Adrenal gland (tissue), 12 donors: ENCODE data around the gene TMEM252. TPM values are rescaled to one million over a fixed set of nuclear protein-coding genes. Genes with fewer than 3 reads are reported as not detected.

Source experiments
- DNase-seq, 7 donors: peaks; one replicate each; pipeline ENCODE4 v3.0.0-alpha.2; 2019 to 2020
- H3K27ac ChIP-seq, 5 donors: fragments of 200-600 bp; sonication (generic) in 4 of 5; 1 replicate in 3 of 5; 2 replicates in 2 of 5; pipeline versions ENCODE4 v1.5.1 to v1.8.0; 2016 to 2020; ENCODE audit warnings: mild to moderate bottlenecking in 1 of 5
- H3K27me3 ChIP-seq: fragments of 200-600 bp; 2 replicates; pipeline ENCODE4 v1.8.0; 2021
- H3K36me3 ChIP-seq, 2 donors: fragments of 200-600 bp; replicated peaks in 1 of 2; 1 replicate in 1 of 2; 2 replicates in 1 of 2; pipeline versions ENCODE4 v1.5.1 to v1.8.0; 2018 to 2022
- H3K4me1 ChIP-seq, 2 donors: fragments of 200-600 bp; replicated peaks in 1 of 2; 1 replicate in 1 of 2; 2 replicates in 1 of 2; pipeline versions ENCODE4 v1.5.1 to v1.8.0; 2018 to 2021
- H3K4me3 ChIP-seq, 4 donors: fragments of 200-600 bp; sonication (generic) in 3 of 4; one replicate each; pipeline ENCODE4 v1.5.1; 2016 to 2018
- H3K9me3 ChIP-seq, 3 donors: fragments of 200-600 bp; sonication (generic) in 1 of 3; replicated peaks in 1 of 3; 1 replicate in 2 of 3; 2 replicates in 1 of 3; pipeline versions ENCODE4 v1.5.1 to v1.8.0; 2016 to 2021
- POLR2A ChIP-seq, 2 donors: fragments of 450-650 bp; IDR thresholded peaks; one replicate each; pipeline ENCODE4 v1.6.1; 2017; ENCODE audit warnings: antibody characterized with exemption in 2 of 2, mild to moderate bottlenecking in 2 of 2, moderate library complexity in 1 of 2
- WGBS, 4 donors: extraction: QIAGEN DNeasy Blood & Tissue Kit in 2 of 4; methylation state at CpG; one replicate each; pipeline versions ENCODE4 v1.1.5 to v1.1.7; 2013 to 2017; 5-methylcytosine and 5-hydroxymethylcytosine counted together
- intact Hi-C, 2 donors: fragments of 100-400 bp; cut with DNase I; formaldehyde crosslinking; loops; one replicate each; pipeline versions ENCODE4 v1.14.1 to v1.15.0; 2022 to 2023
- polyA plus RNA-seq, 3 donors: library from polyadenylated mRNA; stranded (reverse); fragments of 200-250 nt in 2 of 3; fragments of 350-450 nt in 1 of 3; fragmentation: Illumina TruSeq in 1 of 3; extraction: RNeasy Lipid Tissue Mini Kit (QIAGEN cat#74804) in 1 of 3; gene quantifications; one replicate each; pipeline ENCODE4 v1.2.3, GENCODE V29; 2013 to 2014
- total RNA-seq, 9 donors: library from RNA; depleted of rRNA in 4 of 9; stranded (reverse); fragments of >200 nt in 4 of 9; fragments of 120-200 nt in 1 of 9; fragmentation: NEBNext Ultra II Directional in 1 of 9; extraction: Animal tissue kit (Norgen Biotek cat#: 25700) in 1 of 9; gene quantifications; one replicate each; pipeline versions ENCODE4 v1.1.0 to v1.2.4, GENCODE V29; 2013 to 2023
- TF ChIP-seq, protein P1 (sequence below), 6 experiments: fragments of 450-650 bp in 4 of 6; fragments of 200-600 bp in 2 of 6; sonication (generic) in 1 of 6; IDR thresholded peaks; 1 replicate in 5 of 6; 2 replicates in 1 of 6; pipeline versions ENCODE4 v1.5.1 to v1.8.0; 2016 to 2021; ENCODE audit warnings: antibody characterized with exemption in 6 of 6, mild to moderate bottlenecking in 2 of 6, moderate library complexity in 1 of 6
- donor health status: healthy with polysubstance abuse.
- donor health status: Bipolar disorder and iron deficiency.
- donor health status: DM: yes; HTN: yes; CAD: no.
- donor health status: DM: no; HTN: no; CAD: no.
- donor health status: DM: no; HTN: no; CAD: no.
- donor health status: DM: yes; HTN: yes; CAD: no.

TMEM252 gene
- total and polyA plus RNA-seq, 12 donors = not detected

DNA sequence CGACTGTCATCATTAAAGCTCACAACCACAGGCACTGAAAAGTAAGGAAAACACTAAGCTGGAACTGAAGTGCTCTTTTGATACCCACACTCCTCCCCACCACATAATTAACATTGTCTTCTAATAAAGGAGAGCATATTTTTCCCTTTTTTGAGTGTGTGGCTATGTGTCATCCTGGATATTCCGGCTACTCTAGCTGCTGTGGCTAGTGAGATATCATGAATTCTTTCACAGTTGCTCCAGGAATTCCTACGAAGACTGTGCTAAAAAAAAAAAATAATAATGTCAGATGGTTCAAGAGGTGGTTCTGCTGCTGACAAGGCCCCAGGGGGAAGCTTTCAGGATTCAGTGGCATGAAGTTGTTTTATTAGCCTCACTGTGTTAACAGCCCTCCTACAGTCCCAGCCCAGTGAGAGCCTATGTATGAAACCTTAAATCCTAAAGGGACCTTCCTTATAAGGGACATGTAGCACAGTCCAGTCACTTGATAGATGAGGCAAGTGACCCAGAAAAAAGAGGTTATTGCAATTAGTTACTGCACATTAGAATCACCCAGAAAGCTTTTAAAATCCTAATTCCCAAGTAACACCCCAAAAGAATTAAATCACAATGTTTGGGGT, 46.6 kb downstream of the TMEM252 start:
- WGBS, 4 donors = 43 to 62% (median 51%) methylated on average over 3 of the region's 3 CpGs
- peak overlapping the region in 1 of 5 donors; percentile 58 for H3K27ac ChIP-seq
- intact Hi-C loops = no loop called here

DNA sequence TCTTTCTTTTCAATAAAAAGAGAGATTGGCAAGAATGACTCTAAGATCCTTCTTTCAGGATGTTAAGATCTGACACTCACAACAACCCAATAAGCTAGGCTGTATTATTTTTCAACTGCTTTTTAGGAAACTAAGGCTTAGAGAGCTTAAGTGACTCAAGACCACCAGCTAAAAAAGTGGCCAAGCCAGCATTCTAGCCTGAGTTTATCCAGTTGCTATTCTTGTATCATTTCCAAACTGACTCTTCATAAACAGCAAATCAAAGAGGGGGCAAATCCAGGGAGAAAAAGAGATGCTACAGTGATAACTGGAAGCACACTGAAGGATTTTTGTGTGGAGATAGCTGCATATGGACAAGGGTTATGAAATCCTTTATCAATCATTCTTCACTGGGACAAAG, 47.1 kb downstream of the TMEM252 start:
- Histone ChIP-seq H3K27me3 (no peaks in the 10 kb centered on the region), H3K27ac (peak overlapping the region in 1 of 5 donors; percentile 58), H3K4me1 (peaks cover 5 to 28% of the 10 kb centered on the region in 2 donors), H3K36me3 (no peaks in the 10 kb centered on the region), H3K9me3 (no peaks in the 10 kb centered on the region), H3K4me3 (no peak overlapping the region)
- TF ChIP-seq, protein P1, sequence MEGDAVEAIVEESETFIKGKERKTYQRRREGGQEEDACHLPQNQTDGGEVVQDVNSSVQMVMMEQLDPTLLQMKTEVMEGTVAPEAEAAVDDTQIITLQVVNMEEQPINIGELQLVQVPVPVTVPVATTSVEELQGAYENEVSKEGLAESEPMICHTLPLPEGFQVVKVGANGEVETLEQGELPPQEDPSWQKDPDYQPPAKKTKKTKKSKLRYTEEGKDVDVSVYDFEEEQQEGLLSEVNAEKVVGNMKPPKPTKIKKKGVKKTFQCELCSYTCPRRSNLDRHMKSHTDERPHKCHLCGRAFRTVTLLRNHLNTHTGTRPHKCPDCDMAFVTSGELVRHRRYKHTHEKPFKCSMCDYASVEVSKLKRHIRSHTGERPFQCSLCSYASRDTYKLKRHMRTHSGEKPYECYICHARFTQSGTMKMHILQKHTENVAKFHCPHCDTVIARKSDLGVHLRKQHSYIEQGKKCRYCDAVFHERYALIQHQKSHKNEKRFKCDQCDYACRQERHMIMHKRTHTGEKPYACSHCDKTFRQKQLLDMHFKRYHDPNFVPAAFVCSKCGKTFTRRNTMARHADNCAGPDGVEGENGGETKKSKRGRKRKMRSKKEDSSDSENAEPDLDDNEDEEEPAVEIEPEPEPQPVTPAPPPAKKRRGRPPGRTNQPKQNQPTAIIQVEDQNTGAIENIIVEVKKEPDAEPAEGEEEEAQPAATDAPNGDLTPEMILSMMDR (IDR thresholded peaks at IDR 0.05) = no peak
- TF ChIP-seq POLR2A (IDR thresholded peaks at IDR 0.05) = no peak
- no peak for DNase-seq
- intact Hi-C loops = no loop called here

More for the DNA sequence above, 46.6 kb downstream of the TMEM252 start:
- Histone ChIP-seq H3K36me3 (no peaks in the 10 kb centered on the region), H3K4me3 (no peak overlapping the region), H3K9me3 (no peaks in the 10 kb centered on the region), H3K4me1 (peaks cover 5 to 22% of the 10 kb centered on the region in 2 donors), H3K27me3 (no peaks in the 10 kb centered on the region)
- no peak for DNase-seq
- no peak for TF ChIP-seq POLR2A (IDR thresholded peaks at IDR 0.05)
- TF ChIP-seq, protein P1 (IDR thresholded peaks at IDR 0.05) = no peak

DNA sequence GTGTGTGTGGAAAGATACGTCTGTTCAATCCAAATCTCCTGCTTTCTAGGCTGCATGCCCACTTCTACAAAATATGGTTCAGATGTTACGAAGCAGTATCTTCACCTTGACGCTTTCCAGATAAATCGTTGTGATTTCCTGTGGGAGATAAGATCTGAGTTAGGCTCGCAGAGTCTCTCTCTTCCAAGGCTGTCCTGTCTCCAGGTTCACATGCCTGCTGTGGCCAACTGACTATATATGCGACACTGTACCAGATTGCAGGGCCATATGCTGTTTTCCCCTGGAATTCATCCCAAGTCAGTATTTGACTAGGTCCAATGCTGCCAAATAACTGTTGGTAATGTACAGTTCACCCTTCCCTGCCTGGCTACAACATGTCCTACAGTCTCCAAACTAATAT, 47.9 kb downstream of the TMEM252 start:
- H3K4me3 ChIP-seq = no peak overlapping the region
- no peaks in the 10 kb centered on the region for H3K27me3 ChIP-seq
- TF ChIP-seq POLR2A (IDR thresholded peaks at IDR 0.05) = no peak
- TF ChIP-seq, protein P1 (IDR thresholded peaks at IDR 0.05) = no peak
- DNase-seq = peak in 6 of 7 donors; percentile 30 to 60 (median 46)
- peak overlapping the region in 2 of 5 donors; percentile 41 to 68 for H3K27ac ChIP-seq
- intact Hi-C loops = no loop called here
- H3K9me3 ChIP-seq = no peaks in the 10 kb centered on the region
- 30 to 44% (median 31%) methylated on average over 6 of the region's 6 CpGs for WGBS, 4 donors
- H3K4me1 ChIP-seq = peaks cover 5 to 32% of the 10 kb centered on the region in 2 donors
- H3K36me3 ChIP-seq = no peaks in the 10 kb centered on the region

DNA sequence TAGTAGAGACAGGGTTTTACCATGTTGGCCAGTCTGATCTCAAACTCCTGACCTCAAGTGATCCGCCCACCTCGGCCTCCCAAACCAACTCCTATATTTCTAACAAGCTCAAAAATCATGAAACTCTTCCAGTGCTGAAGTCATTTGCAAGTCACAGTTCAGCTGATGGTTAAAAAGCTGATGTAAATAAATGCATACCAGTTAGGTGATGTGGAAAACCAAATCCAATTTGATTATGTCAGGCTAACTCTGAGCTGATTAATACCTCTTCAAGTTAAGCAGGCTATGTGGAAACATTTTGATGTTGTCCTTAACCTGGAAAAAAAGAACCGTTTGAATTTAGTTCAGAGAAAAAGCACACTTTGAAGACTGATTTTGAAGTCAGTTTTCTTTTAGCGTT, 51.0 kb downstream of the TMEM252 start:
- H3K36me3 ChIP-seq = no peaks in the 10 kb centered on the region
- H3K9me3 ChIP-seq = peaks cover 0 to 8% (median 0%) of the 10 kb centered on the region in 3 donors
- H3K4me1 ChIP-seq = peaks cover 5 to 34% of the 10 kb centered on the region in 2 donors
- H3K4me3 ChIP-seq = no peak overlapping the region
- no peak for DNase-seq
- TF ChIP-seq, protein P1 (IDR thresholded peaks at IDR 0.05) = no peak
- TF ChIP-seq POLR2A (IDR thresholded peaks at IDR 0.05) = no peak
- intact Hi-C loops = no loop called here
- no peaks in the 10 kb centered on the region for H3K27me3 ChIP-seq
- peak overlapping the region in 2 of 5 donors; percentile 21 to 58 for H3K27ac ChIP-seq
- 57 to 68% (median 64%) methylated on average over 4 of the region's 4 CpGs for WGBS, 4 donors
